Measurements from ENCODE around the gene KRTAP10-2.

DNA sequence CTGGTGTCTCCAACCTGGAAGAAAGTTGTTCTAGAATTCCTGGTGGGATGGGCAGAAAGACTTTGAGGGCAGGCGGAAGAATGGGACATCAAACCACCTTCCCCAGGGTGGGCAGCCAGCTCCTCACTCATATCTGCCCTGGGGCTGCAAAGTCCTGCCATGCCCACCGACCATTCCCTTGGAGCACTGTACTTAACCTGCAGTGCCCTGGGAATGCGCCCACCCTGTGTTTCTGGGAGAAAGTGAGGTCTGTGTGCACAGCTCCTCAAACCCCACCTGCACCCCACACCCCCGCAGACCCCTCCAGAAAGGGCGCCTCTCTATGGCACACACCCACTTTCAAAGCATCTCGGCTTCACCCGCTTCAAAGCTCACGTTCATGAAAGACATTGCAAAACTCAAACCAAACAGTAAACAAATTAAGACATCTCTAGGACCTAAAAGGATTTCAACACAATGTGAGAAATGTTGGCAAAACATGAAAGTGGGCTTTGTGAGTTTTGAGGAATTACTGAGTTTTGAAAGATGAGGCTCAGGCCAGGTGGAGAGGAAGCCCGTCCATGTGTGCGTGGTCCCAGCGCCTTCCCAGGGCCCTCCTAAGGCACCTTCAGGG, 36.5 kb downstream of the KRTAP10-2 start:
- TF ChIP-seq POLR2A (IDR thresholded peaks at IDR 0.05; ENCODE audit: low read depth, low read length), result no peak
- TF ChIP-seq TAF1 (IDR thresholded peaks at IDR 0.05; ENCODE audit: low read depth, low read length), result no peak
- TF ChIP-seq POU2F2 (IDR thresholded peaks at IDR 0.05; ENCODE audit: low read depth, low read length), result no peak

Data from GM12891 (cell line).